Endothelial cell (in vitro differentiated cells): ENCODE data around the gene PTPRT. TPM values are rescaled to one million over a fixed set of nuclear protein-coding genes. Genes with fewer than 3 reads are reported as not detected.

ENCODE experiments used
- DNase-seq: peaks from one replicate; pipeline ENCODE4 v3.0.0; 2021; ENCODE audit warnings: low spot score
- H3K27ac Mint-ChIP-seq: one replicate; pipeline ENCODE4 v1.8.0; 2021; ENCODE audit warnings: mixed read lengths, inconsistent platforms; ENCODE audit not compliant: unreplicated experiment
- H3K27me3 Mint-ChIP-seq: one replicate; pipeline ENCODE4 v1.8.0; 2021; ENCODE audit warnings: mild to moderate bottlenecking, moderate library complexity, mixed read lengths, inconsistent platforms; ENCODE audit not compliant: unreplicated experiment
- H3K36me3 Mint-ChIP-seq: one replicate; pipeline ENCODE4 v1.8.0; 2021; ENCODE audit warnings: mild to moderate bottlenecking, low read depth, mixed read lengths, inconsistent platforms; ENCODE audit not compliant: unreplicated experiment
- H3K4me1 Mint-ChIP-seq: one replicate; pipeline ENCODE4 v1.8.0; 2021; ENCODE audit warnings: mild to moderate bottlenecking, mixed read lengths, inconsistent platforms; ENCODE audit not compliant: unreplicated experiment
- H3K4me3 Mint-ChIP-seq: one replicate; pipeline ENCODE4 v1.8.0; 2021; ENCODE audit warnings: mild to moderate bottlenecking, mixed read lengths, inconsistent platforms; ENCODE audit not compliant: unreplicated experiment
- H3K9me3 Mint-ChIP-seq: one replicate; pipeline ENCODE4 v1.8.0; 2021; ENCODE audit warnings: mixed read lengths, inconsistent platforms; ENCODE audit not compliant: unreplicated experiment
- total RNA-seq: library from RNA; stranded (reverse); fragmentation: NEBNext Ultra II Directional; extraction: Animal tissue kit (Norgen Biotek cat#: 25700); gene quantifications from one replicate; pipeline ENCODE4 v1.2.1, GENCODE V29; 2021; ENCODE audit not compliant: unreplicated experiment
- TF ChIP-seq, protein P1 (sequence below): fragments of 200-600 bp; sonication (generic); IDR thresholded peaks from one replicate; pipeline ENCODE4 v1.5.0; 2021; ENCODE audit warnings: antibody characterized with exemption; ENCODE audit not compliant: unreplicated experiment

The PTPRT gene
- total RNA-seq, 1 donor from 2014 or later = 0.10 TPM

DNA sequence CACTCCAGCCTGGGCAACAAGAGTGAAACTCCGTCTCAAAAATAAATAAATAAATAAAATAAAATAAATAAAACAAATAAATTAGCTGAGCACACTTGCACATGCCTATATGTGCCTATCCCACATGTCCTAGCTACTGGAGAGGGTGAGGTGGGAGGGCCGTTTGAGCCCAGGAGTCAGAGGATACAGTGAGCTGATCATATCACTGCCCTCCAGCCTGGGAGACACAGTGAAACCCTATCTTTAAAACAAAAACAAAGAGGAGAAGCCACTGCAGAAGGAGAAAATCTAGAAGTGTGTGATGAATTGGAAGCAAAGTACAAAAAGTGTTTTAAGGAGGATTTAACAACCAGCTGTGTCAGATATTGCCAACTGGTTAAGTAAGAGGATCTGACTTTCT, 728.4 kb downstream of the PTPRT start:
- Mint-ChIP-seq H3K9me3 (peaks cover 40% of the 10 kb centered on the region), H3K27me3 (peaks cover 4% of the 10 kb centered on the region), H3K36me3 (peaks cover 4% of the 10 kb centered on the region), H3K4me1 (no peaks in the 10 kb centered on the region), H3K4me3 (no peak overlapping the region), H3K27ac (no peak overlapping the region)
- DNase-seq = no peak
- TF ChIP-seq, protein P1, sequence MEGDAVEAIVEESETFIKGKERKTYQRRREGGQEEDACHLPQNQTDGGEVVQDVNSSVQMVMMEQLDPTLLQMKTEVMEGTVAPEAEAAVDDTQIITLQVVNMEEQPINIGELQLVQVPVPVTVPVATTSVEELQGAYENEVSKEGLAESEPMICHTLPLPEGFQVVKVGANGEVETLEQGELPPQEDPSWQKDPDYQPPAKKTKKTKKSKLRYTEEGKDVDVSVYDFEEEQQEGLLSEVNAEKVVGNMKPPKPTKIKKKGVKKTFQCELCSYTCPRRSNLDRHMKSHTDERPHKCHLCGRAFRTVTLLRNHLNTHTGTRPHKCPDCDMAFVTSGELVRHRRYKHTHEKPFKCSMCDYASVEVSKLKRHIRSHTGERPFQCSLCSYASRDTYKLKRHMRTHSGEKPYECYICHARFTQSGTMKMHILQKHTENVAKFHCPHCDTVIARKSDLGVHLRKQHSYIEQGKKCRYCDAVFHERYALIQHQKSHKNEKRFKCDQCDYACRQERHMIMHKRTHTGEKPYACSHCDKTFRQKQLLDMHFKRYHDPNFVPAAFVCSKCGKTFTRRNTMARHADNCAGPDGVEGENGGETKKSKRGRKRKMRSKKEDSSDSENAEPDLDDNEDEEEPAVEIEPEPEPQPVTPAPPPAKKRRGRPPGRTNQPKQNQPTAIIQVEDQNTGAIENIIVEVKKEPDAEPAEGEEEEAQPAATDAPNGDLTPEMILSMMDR = no peak

DNA sequence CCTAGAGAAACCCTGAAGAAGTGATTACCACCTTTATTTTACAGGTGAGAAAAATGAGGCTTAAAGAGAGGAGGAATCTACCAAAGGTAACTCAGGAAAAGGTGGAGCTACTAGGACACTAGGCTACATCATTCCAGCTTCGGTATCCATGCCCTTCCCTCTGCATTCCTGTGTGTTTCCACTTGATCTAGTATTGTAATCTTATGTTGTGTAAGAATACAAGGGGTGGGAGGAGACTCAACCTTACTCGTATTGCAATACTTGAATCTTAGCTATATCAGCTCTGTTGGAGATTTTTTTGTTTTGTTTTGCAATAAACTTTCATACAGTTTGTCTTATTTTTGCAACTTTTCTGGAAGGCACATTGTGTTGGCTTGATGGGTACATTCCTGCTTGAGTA, 742.4 kb downstream of the PTPRT start:
- peaks cover 38% of the 10 kb centered on the region for H3K9me3 Mint-ChIP-seq
- no peaks in the 10 kb centered on the region for H3K4me1 Mint-ChIP-seq

DNA sequence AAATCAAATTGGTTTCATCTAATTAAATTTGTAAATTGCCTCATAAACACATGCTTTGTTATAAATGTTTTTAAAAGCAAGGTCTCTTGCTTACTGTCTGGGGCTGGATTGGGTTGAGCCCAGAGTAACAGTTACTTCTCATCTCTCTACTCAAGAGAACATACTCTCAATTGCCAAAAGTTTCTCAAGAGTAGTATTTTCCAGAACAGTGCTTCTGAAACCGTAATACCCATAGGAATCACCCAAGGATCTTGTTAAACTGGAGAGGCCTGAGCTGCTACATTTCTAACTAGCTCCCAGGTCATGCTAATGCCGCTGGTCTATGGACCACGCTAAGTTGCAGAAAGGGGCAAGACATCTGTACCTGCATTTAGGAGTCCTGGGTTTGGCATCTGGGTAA, 744.9 kb downstream of the PTPRT start:
- Mint-ChIP-seq H3K27ac (no peak overlapping the region), H3K9me3 (peaks cover 37% of the 10 kb centered on the region), H3K4me1 (no peaks in the 10 kb centered on the region), H3K27me3 (no peaks in the 10 kb centered on the region), H3K36me3 (peaks cover 11% of the 10 kb centered on the region), H3K4me3 (no peak overlapping the region)
- TF ChIP-seq, protein P1 = no peak
- DNase-seq = no peak

More for the DNA sequence above, 742.4 kb downstream of the PTPRT start:
- Mint-ChIP-seq H3K27me3 (no peaks in the 10 kb centered on the region), H3K27ac (no peak overlapping the region), H3K36me3 (peaks cover 10% of the 10 kb centered on the region), H3K4me3 (no peak overlapping the region)
- TF ChIP-seq, protein P1 = no peak
- DNase-seq = no peak

DNA sequence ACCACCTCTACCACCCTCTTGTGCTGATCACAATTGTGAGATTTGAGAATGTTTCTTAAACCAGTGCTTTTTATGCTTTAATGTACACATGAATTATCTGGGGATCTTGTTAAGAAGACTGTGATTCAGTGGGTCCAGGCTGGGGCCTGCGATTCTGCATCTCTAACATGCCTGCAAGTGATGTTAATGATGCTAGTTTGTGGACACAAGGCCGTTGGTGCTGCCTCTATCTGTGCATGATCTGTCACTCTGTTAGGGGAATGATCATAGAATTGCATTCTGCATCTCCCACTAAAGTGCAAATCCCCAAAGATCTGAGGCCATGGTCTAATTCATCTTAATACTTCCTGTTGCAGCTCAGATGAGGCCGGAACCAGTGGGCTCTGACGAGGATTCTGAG, 746.5 kb downstream of the PTPRT start:
- Mint-ChIP-seq H3K4me1 (no peaks in the 10 kb centered on the region), H3K36me3 (peaks cover 11% of the 10 kb centered on the region), H3K4me3 (no peak overlapping the region), H3K27ac (no peak overlapping the region), H3K27me3 (no peaks in the 10 kb centered on the region), H3K9me3 (peaks cover 49% of the 10 kb centered on the region)
- TF ChIP-seq, protein P1 = no peak
- DNase-seq = no peak

DNA sequence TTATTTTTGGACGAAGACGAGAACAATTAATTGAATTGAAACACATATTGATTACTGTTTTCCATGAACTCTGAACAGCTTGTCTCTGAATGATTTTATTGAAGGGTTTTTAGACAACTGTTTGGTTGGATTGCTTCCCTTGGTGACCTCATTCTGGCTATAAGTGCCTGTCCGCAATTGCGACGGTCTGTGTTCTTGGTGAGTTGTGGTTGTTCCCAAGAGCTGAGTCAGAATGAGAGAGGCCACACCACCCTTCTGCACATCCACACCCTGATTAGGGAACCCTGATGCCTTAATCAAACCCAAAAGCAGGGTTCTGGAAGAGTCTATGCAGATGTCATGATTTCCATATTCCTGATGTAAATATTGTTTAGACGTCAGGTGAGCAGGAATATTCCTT, 747.0 kb downstream of the PTPRT start:
- Mint-ChIP-seq H3K4me1 (no peaks in the 10 kb centered on the region), H3K4me3 (no peak overlapping the region), H3K27ac (no peak overlapping the region), H3K36me3 (peaks cover 8% of the 10 kb centered on the region), H3K9me3 (peaks cover 51% of the 10 kb centered on the region), H3K27me3 (no peaks in the 10 kb centered on the region)
- no peak for DNase-seq
- TF ChIP-seq, protein P1 = no peak
